GM12891 (cell line): ENCODE measurements around the gene KHSRP.

Source experiments
- PAX5 ChIP-seq: IDR thresholded peaks from 2 replicates; pipeline ENCODE4 v1.6.1; 2011; ENCODE audit warnings: low read length, moderate library complexity, mild to moderate bottlenecking; ENCODE audit not compliant: insufficient read depth, severe bottlenecking
- POLR2A ChIP-seq: IDR thresholded peaks from 2 replicates; pipeline ENCODE4 v1.6.1; 2011; ENCODE audit warnings: low read depth, low read length, control low read depth
- POLR2AphosphoS5 ChIP-seq: IDR thresholded peaks from 2 replicates; pipeline ENCODE4 v1.6.1; 2011; ENCODE audit warnings: low read depth, low read length, control low read depth
- POU2F2 ChIP-seq: IDR thresholded peaks from 2 replicates; pipeline ENCODE4 v1.6.1; 2011; ENCODE audit warnings: low read depth, mild to moderate bottlenecking, control low read depth, low read length, moderate library complexity
- SPI1 ChIP-seq: IDR thresholded peaks from 2 replicates; pipeline ENCODE4 v1.6.1; 2011; ENCODE audit warnings: low read depth, low read length, control low read depth
- TAF1 ChIP-seq: IDR thresholded peaks from 2 replicates; pipeline ENCODE4 v1.6.1; 2011; ENCODE audit warnings: low read depth, low read length, control low read depth

DNA sequence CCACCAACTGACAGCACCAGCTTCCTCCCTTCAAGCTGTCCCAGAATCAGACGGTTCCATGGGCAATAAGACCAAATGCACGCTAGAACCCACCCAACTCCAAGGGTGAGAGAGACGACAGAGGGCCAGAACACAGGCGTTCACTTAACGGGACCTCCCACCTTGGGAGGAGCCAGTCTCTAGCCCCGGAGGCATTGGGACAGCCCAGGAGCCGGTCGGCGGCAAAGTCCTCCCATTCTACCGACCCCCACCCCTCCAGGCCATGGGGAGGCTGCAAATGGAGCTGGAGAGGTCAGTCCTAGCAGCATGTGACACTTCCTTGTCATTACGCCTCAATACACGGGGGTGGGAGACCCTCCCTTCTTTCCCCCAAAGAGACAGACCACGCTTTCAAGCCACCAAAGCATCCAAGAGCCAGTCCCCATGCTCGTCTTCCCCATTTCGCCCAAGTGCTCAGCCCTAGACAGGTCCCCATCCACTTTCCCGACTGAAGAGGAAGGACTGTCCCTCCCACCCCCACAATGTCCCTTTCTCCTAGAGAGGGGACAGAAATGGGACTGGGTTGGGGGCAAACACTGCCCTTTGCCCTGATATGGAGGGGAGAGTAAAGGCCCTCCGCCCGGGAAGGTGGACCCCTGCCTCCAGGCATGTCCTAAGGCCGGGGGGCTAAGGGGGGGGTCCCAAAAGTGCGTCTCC, 964 bp downstream of the KHSRP start:
- TF ChIP-seq POLR2A (no peak), POLR2AphosphoS5 (no peak; the same call in 1 of the 2 replicates), TAF1 (no peak), PAX5 (no peak), SPI1 (no peak), POU2F2 (no peak)
